Psoas muscle (tissue), 8 donors: ENCODE measurements around the gene OR52E4. TPM values are rescaled to one million over a fixed set of nuclear protein-coding genes. Genes with fewer than 3 reads are reported as not detected.

Experiments used
- ATAC-seq, 4 donors: fragments of 200-7000 bp; cut with Tn5 transposase; one replicate each; pipeline ENCODE4 v1.9.1; 2020; ENCODE audit warnings: moderate library complexity in 3 of 4, mild to moderate bottlenecking in 2 of 4
- DNase-seq, 2 donors: peaks; one replicate each; pipeline ENCODE4 v3.0.0-alpha.2; 2020
- H3K27ac ChIP-seq: fragments of 200-600 bp; one replicate; pipeline ENCODE4 v1.8.0; 2022
- H3K27me3 ChIP-seq, 3 donors: fragments of 200-600 bp in 1 of 3; one replicate each; pipeline versions ENCODE4 v1.6.1 to v1.8.0; 2013 to 2022; ENCODE audit warnings: low read length in 2 of 3, mild to moderate bottlenecking in 2 of 3, moderate library complexity in 1 of 3; ENCODE audit not compliant: insufficient read depth in 3 of 3
- H3K36me3 ChIP-seq, 2 donors: fragments of 200-600 bp in 1 of 2; one replicate each; pipeline versions ENCODE4 v1.6.1 to v1.8.0; 2013 to 2022; ENCODE audit warnings: low read depth in 1 of 2, mild to moderate bottlenecking in 1 of 2, moderate library complexity in 1 of 2; ENCODE audit not compliant: insufficient read depth in 1 of 2
- H3K4me1 ChIP-seq: fragments of 200-600 bp; one replicate; pipeline ENCODE4 v1.8.0; 2022
- H3K4me3 ChIP-seq: fragments of 200-600 bp; one replicate; pipeline ENCODE4 v1.8.0; 2022; ENCODE audit warnings: mild to moderate bottlenecking
- H3K9me3 ChIP-seq: fragments of 200-600 bp; one replicate; pipeline ENCODE4 v1.8.0; 2022
- CTCF ChIP-seq: fragments of 200-600 bp; IDR thresholded peaks from one replicate; pipeline ENCODE4 v1.8.0; 2022; ENCODE audit warnings: antibody characterized with exemption
- WGBS, 3 donors: extraction: QIAGEN DNeasy Blood & Tissue Kit; methylation state at CpG; one replicate each; pipeline versions ENCODE4 v1.1.6 to v1.1.7; 2013; 5-methylcytosine and 5-hydroxymethylcytosine counted together
- intact Hi-C, 2 donors: fragments of 100-400 bp; cut with DNase I; formaldehyde crosslinking; loops; one replicate each; pipeline versions ENCODE4 v1.11.0 to v1.14.2; 2022
- polyA plus RNA-seq, 3 donors: library from polyadenylated mRNA; stranded (reverse); fragments of 200-250 nt; gene quantifications; one replicate each; pipeline ENCODE4 v1.2.3, GENCODE V29; 2013
- total RNA-seq, 4 donors: library from RNA; stranded (reverse); fragmentation: NEBNext Ultra II Directional in 2 of 4; extraction: Animal tissue kit (Norgen Biotek cat#: 25700) in 2 of 4; gene quantifications; one replicate each; pipeline versions ENCODE4 v1.2.1 to v1.2.4, GENCODE V29; 2021 to 2023
- donor health status: healthy with polysubstance abuse.
- donor health status: DM: no; HTN: no; CAD: no; lungs with moderate emphysema.
- donor health status: Bipolar disorder and iron deficiency.
- donor health status: healthy.
- donor health status: DM: yes; HTN: yes; CAD: no.
- donor health status: DM: no; HTN: no; CAD: no.
- donor health status: DM: no; HTN: no; CAD: no.
- donor health status: DM: yes; HTN: yes; CAD: no.

Gene OR52E4
- total and polyA plus RNA-seq, 7 donors = not detected

GRCh38 chr11:5923794-5924193 is 43.4 kb downstream of the OR52E4 start:
- no peaks in the 10 kb centered on the region for H3K4me1 ChIP-seq
- H3K9me3 ChIP-seq = no peaks in the 10 kb centered on the region
- H3K27me3 ChIP-seq = no peaks in the 10 kb centered on the region
- TF ChIP-seq CTCF = no peak
- intact Hi-C loops = no loop called here
- DNase-seq (no peak), ATAC-seq (no peak)
- no peak overlapping the region for H3K27ac ChIP-seq
- no peak overlapping the region for H3K4me3 ChIP-seq
- H3K36me3 ChIP-seq = no peaks in the 10 kb centered on the region

- no peaks in the 10 kb centered on the region for H3K36me3 ChIP-seq
- DNase-seq = no peak
- 94 to 96% (median 96%) methylated on average over 17 of the region's 17 CpGs for WGBS, 3 donors
- H3K4me3 ChIP-seq = no peak overlapping the region
- H3K27ac ChIP-seq = no peak overlapping the region
- H3K27me3 ChIP-seq = no peaks in the 10 kb centered on the region
- no peaks in the 10 kb centered on the region for H3K9me3 ChIP-seq
- H3K4me1 ChIP-seq = no peaks in the 10 kb centered on the region
- no peak for TF ChIP-seq CTCF
- ATAC-seq = no peak
- intact Hi-C loops = no loop called here
Measured at GRCh38 chr11:5928271-5928670, 47.8 kb downstream of the OR52E4 start.

GRCh38 chr11:5928811-5929210 is 48.4 kb downstream of the OR52E4 start:
- DNase-seq (no peak), ATAC-seq (no peak)
- Histone ChIP-seq H3K27me3 (no peaks in the 10 kb centered on the region), H3K4me3 (no peak overlapping the region), H3K9me3 (no peaks in the 10 kb centered on the region), H3K27ac (no peak overlapping the region), H3K36me3 (no peaks in the 10 kb centered on the region), H3K4me1 (no peaks in the 10 kb centered on the region)
- 83 to 86% (median 84%) methylated on average over 15 of the region's 15 CpGs for WGBS, 3 donors
- intact Hi-C loops = no loop called here
- TF ChIP-seq CTCF = no peak

- WGBS, 3 donors = 87 to 91% (median 90%) methylated on average over 31 of the region's 31 CpGs
- Histone ChIP-seq H3K36me3 (no peaks in the 10 kb centered on the region), H3K4me1 (no peaks in the 10 kb centered on the region), H3K9me3 (no peaks in the 10 kb centered on the region), H3K4me3 (no peak overlapping the region), H3K27me3 (no peaks in the 10 kb centered on the region), H3K27ac (no peak overlapping the region)
- intact Hi-C loops = no loop called here
- DNase-seq = no peak
- no peak for TF ChIP-seq CTCF
- no peak for ATAC-seq
Measured at GRCh38 chr11:5929571-5930368, 49.3 kb downstream of the OR52E4 start.

- 85 to 91% (median 91%) methylated on average over 19 of the region's 19 CpGs for WGBS, 3 donors
Measured at GRCh38 chr11:5930614-5931013, 50.2 kb downstream of the OR52E4 start.

More at GRCh38 chr11:5930614-5931013, 50.2 kb downstream of the OR52E4 start:
- intact Hi-C loops = no loop called here
- H3K9me3 ChIP-seq = no peaks in the 10 kb centered on the region
- no peak for DNase-seq
- H3K4me3 ChIP-seq = no peak overlapping the region
- H3K27me3 ChIP-seq = no peaks in the 10 kb centered on the region
- no peaks in the 10 kb centered on the region for H3K4me1 ChIP-seq
- H3K27ac ChIP-seq = no peak overlapping the region
- H3K36me3 ChIP-seq = no peaks in the 10 kb centered on the region
- ATAC-seq = no peak
- no peak for TF ChIP-seq CTCF
